ENCODE results near the gene WAS.
"Not testable (repeated sequence)": the region's sequence is repeated elsewhere in the genome, so short reads cannot be mapped to it uniquely, and the experiment has no call there.

The WAS gene

GRCh38 chrX:48683411-48683982, at the start of gene WAS:
TSS of gene WAS (plus strand) at chrX:48683799. CDS start at chrX:48683854, 55 bp downstream.
- H3K27ac ChIP-seq: no peak within 1 kb of the TSS
- TF ChIP-seq ZFX (IDR thresholded peaks at IDR 0.05; ENCODE audit: borderline replicate concordance) (no peak), CTCF (IDR thresholded peaks at IDR 0.05) (no peak)

GRCh38 chrX:48636301-48636700, 47.3 kb upstream of the WAS start:
- H3K27ac ChIP-seq: no peak overlapping the region
- TF ChIP-seq CTCF (IDR thresholded peaks at IDR 0.05) (no peak), ZFX (IDR thresholded peaks at IDR 0.05; ENCODE audit: borderline replicate concordance) (no peak)

DNA sequence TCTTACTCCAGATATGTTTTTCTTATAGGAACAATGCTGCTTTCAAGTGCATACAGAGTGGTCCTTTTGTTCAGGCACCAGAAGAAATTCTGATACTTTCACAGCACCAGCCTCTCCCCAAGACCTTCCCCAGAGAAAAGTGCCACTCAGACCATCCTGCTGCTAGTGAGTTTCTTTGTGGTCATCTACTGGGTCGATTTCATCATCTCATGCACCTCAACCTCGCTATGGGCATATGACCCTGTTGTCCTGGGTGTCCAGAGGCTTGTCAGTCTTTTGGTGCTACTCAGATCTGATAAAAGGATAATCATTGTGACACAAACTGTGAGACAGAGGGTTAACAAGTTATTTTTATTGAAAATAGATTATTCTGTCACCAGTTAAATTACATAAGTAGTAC, 46.8 kb upstream of the WAS start:
- H3K27ac ChIP-seq: no peak overlapping the region
- TF ChIP-seq CTCF (IDR thresholded peaks at IDR 0.05): no peak
- TF ChIP-seq ZFX (IDR thresholded peaks at IDR 0.05; ENCODE audit: borderline replicate concordance): no peak

- no peak overlapping the region for H3K27ac ChIP-seq
- TF ChIP-seq CTCF (IDR thresholded peaks at IDR 0.05): no peak
- no peak for TF ChIP-seq ZFX (IDR thresholded peaks at IDR 0.05; ENCODE audit: borderline replicate concordance)
Observed at GRCh38 chrX:48645669-48646068, 37.9 kb upstream of the WAS start.

GRCh38 chrX:48648336-48648751, 35.3 kb upstream of the WAS start:
- no peak overlapping the region for H3K27ac ChIP-seq
- TF ChIP-seq CTCF (IDR thresholded peaks at IDR 0.05) (no peak), ZFX (IDR thresholded peaks at IDR 0.05; ENCODE audit: borderline replicate concordance) (no peak)

- TF ChIP-seq CTCF (IDR thresholded peaks at IDR 0.05): no peak
- no peak for TF ChIP-seq ZFX (IDR thresholded peaks at IDR 0.05; ENCODE audit: borderline replicate concordance)
Observed at GRCh38 chrX:48649102-48649501, 34.5 kb upstream of the WAS start.

GRCh38 chrX:48652055-48652579, 31.5 kb upstream of the WAS start:
- H3K27ac ChIP-seq: not testable (repeated sequence)

More at GRCh38 chrX:48649102-48649501, 34.5 kb upstream of the WAS start:
- no peak overlapping the region for H3K27ac ChIP-seq

- H3K27ac ChIP-seq: not testable (repeated sequence)
Observed at GRCh38 chrX:48654746-48655145, 28.9 kb upstream of the WAS start.

DNA sequence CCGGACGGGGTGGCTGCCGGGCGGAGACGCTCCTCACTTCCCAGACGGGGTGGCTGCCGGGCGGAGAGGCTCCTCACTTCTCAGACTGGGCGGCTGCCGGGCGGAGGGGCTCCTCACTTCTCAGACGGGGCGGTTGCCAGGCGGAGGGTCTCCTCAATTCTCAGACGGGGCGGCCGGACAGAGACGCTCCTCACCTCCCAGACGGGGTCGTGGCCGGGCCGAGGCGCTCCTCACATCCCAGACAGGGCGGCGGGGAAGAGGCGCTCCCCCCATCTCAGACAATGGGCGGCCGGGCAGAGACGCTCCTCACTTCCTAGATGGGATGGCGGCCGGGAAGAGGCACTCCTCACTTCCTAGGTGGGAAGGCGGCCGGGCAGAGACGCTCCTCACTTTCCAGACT, 23.9 kb upstream of the WAS start:
- not testable (repeated sequence) for H3K27ac ChIP-seq

Data from 22Rv1 (cell line).